ENCODE measurements around the gene SERINC4.

The SERINC4 gene

DNA sequence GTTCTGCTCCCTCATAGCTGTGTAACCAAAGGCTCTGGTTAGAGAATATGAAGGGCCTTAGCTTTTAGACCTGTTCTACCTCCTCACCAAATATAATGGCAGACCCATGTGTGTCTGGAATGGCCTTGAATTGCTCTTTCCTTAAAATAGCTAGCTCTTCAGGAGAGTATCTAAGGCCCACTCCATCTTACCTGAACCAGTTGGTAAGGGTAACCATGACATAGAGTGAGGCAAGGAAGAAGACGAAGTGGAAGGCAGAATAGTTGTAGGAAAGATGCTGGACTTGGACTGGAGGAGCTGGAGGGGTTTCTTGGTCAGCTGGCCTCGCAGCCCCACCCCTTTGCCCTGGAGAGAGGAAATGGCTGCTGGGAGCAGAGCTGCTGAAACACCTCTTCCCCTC is 4.8 kb downstream of the SERINC4 start:
- Histone ChIP-seq H3K14ac (ENCODE audit: low read length) (no peak overlapping the region), H3K9me3 (replicated peaks in 1 of 2; ENCODE audit: control insufficient read depth in 2 of 2, insufficient read depth in 1 of 2, low read depth in 1 of 2, low read length in 2 of 2) (no peaks in the 10 kb centered on the region), H2AFZ (ENCODE audit: low read length) (no peak overlapping the region), H3K79me1 (ENCODE audit: low read depth, low read length) (peaks cover 3% of the 10 kb centered on the region), H3K27ac (replicated peaks; ENCODE audit: low read length) (no peak overlapping the region), H3K27me3 (ENCODE audit: control insufficient read depth in 3 of 3, insufficient read depth in 3 of 3, low read depth in 1 of 3, low read length in 3 of 3) (no peaks in the 10 kb centered on the region), H3K9ac (ENCODE audit: low read depth, low read length, poor library complexity) (no peak overlapping the region), H3K4me2 (ENCODE audit: insufficient read depth, low read length, poor library complexity, severe bottlenecking) (no peak overlapping the region), H3K23ac (ENCODE audit: low read depth, low read length, poor library complexity) (no peak overlapping the region), H3K18ac (ENCODE audit: low read length) (no peak overlapping the region), H3K4ac (ENCODE audit: low read length) (no peak overlapping the region), H4K8ac (ENCODE audit: low read depth, low read length) (no peak overlapping the region), H3K36me3 (replicated peaks in 1 of 2; ENCODE audit: control insufficient read depth in 2 of 2, insufficient read depth in 2 of 2, low read length in 2 of 2) (peaks cover 38 to 68% of the 10 kb centered on the region in 2 donors), H3K4me3 (ENCODE audit: low read length in 2 of 2) (no peak overlapping the region), H2BK120ac (ENCODE audit: low read depth, low read length) (no peak overlapping the region), H2AK5ac (ENCODE audit: low read depth, low read length) (no peak overlapping the region), H2BK12ac (ENCODE audit: low read length) (no peak overlapping the region), H2BK15ac (ENCODE audit: low read length) (no peak overlapping the region), H2BK5ac (ENCODE audit: low read length) (no peak overlapping the region), H3K4me1 (ENCODE audit: control insufficient read depth in 2 of 2, insufficient read depth in 1 of 2, low read depth in 1 of 2, low read length in 2 of 2) (peaks cover 14 to 15% of the 10 kb centered on the region in 2 donors), H4K91ac (ENCODE audit: low read depth, low read length, poor library complexity) (no peak overlapping the region)
- no peak for DNase-seq (ENCODE audit: low spot score)
- no CpG with 5 or more reads among the region's 2 CpGs for WGBS, 2 donors (ENCODE audit: extremely low coverage in 2 of 2, insufficient read length in 2 of 2, insufficient replicate concordance in 1 of 2)

GRCh38 chr15:43794269-43795037 is 5.6 kb downstream of the SERINC4 start:
- no peak overlapping the region for H4K8ac ChIP-seq (ENCODE audit: low read depth, low read length)
- H3K4me1 ChIP-seq (ENCODE audit: control insufficient read depth in 2 of 2, insufficient read depth in 1 of 2, low read depth in 1 of 2, low read length in 2 of 2), result peaks cover 9 to 10% of the 10 kb centered on the region in 2 donors
- H2BK15ac ChIP-seq (ENCODE audit: low read length), result no peak overlapping the region
- H2BK120ac ChIP-seq (ENCODE audit: low read depth, low read length), result no peak overlapping the region
- no peaks in the 10 kb centered on the region for H3K9me3 ChIP-seq (replicated peaks in 1 of 2; ENCODE audit: control insufficient read depth in 2 of 2, insufficient read depth in 1 of 2, low read depth in 1 of 2, low read length in 2 of 2)
- no peak overlapping the region for H3K4ac ChIP-seq (ENCODE audit: low read length)
- no peak overlapping the region for H2AK5ac ChIP-seq (ENCODE audit: low read depth, low read length)
- no CpG with 5 or more reads among the region's 9 CpGs for WGBS, 2 donors (ENCODE audit: extremely low coverage in 2 of 2, insufficient read length in 2 of 2, insufficient replicate concordance in 1 of 2)
- DNase-seq (ENCODE audit: low spot score), result no peak
- H3K4me3 ChIP-seq (ENCODE audit: low read length in 2 of 2), result peak overlapping the region in 1 of 2 donors; percentile 5
- H3K27ac ChIP-seq (replicated peaks; ENCODE audit: low read length), result no peak overlapping the region
- H2AFZ ChIP-seq (ENCODE audit: low read length), result no peak overlapping the region
- H3K18ac ChIP-seq (ENCODE audit: low read length), result no peak overlapping the region
- H3K9ac ChIP-seq (ENCODE audit: low read depth, low read length, poor library complexity), result no peak overlapping the region
- no peak overlapping the region for H2BK5ac ChIP-seq (ENCODE audit: low read length)
- no peak overlapping the region for H3K14ac ChIP-seq (ENCODE audit: low read length)
- H2BK12ac ChIP-seq (ENCODE audit: low read length), result no peak overlapping the region
- peaks cover 33 to 60% of the 10 kb centered on the region in 2 donors for H3K36me3 ChIP-seq (replicated peaks in 1 of 2; ENCODE audit: control insufficient read depth in 2 of 2, insufficient read depth in 2 of 2, low read length in 2 of 2)
- H4K91ac ChIP-seq (ENCODE audit: low read depth, low read length, poor library complexity), result no peak overlapping the region
- H3K79me1 ChIP-seq (ENCODE audit: low read depth, low read length), result peaks cover 3% of the 10 kb centered on the region
- H3K23ac ChIP-seq (ENCODE audit: low read depth, low read length, poor library complexity), result no peak overlapping the region
- H3K4me2 ChIP-seq (ENCODE audit: insufficient read depth, low read length, poor library complexity, severe bottlenecking), result no peak overlapping the region
- no peaks in the 10 kb centered on the region for H3K27me3 ChIP-seq (ENCODE audit: control insufficient read depth in 3 of 3, insufficient read depth in 3 of 3, low read depth in 1 of 3, low read length in 3 of 3)

DNA sequence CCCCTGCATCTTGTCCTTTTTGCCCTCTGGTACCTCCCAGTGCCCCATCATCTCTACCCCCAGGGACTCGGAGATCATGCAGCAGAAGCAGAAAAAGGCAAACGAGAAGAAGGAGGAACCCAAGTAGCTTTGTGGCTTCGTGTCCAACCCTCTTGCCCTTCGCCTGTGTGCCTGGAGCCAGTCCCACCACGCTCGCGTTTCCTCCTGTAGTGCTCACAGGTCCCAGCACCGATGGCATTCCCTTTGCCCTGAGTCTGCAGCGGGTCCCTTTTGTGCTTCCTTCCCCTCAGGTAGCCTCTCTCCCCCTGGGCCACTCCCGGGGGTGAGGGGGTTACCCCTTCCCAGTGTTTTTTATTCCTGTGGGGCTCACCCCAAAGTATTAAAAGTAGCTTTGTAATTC is 6.4 kb downstream of the SERINC4 start:
- Histone ChIP-seq H3K79me1 (ENCODE audit: low read depth, low read length) (peaks cover 3% of the 10 kb centered on the region), H2BK5ac (ENCODE audit: low read length) (no peak overlapping the region), H2BK15ac (ENCODE audit: low read length) (no peak overlapping the region), H2AK5ac (ENCODE audit: low read depth, low read length) (no peak overlapping the region), H3K4me3 (ENCODE audit: low read length in 2 of 2) (peak overlapping the region; percentile 94 to 95), H2BK12ac (ENCODE audit: low read length) (no peak overlapping the region), H3K27me3 (ENCODE audit: control insufficient read depth in 3 of 3, insufficient read depth in 3 of 3, low read depth in 1 of 3, low read length in 3 of 3) (no peaks in the 10 kb centered on the region), H4K91ac (ENCODE audit: low read depth, low read length, poor library complexity) (no peak overlapping the region), H3K4me1 (ENCODE audit: control insufficient read depth in 2 of 2, insufficient read depth in 1 of 2, low read depth in 1 of 2, low read length in 2 of 2) (peaks cover 9 to 10% of the 10 kb centered on the region in 2 donors), H3K14ac (ENCODE audit: low read length) (no peak overlapping the region), H3K23ac (ENCODE audit: low read depth, low read length, poor library complexity) (no peak overlapping the region), H3K18ac (ENCODE audit: low read length) (no peak overlapping the region), H3K9me3 (replicated peaks in 1 of 2; ENCODE audit: control insufficient read depth in 2 of 2, insufficient read depth in 1 of 2, low read depth in 1 of 2, low read length in 2 of 2) (no peaks in the 10 kb centered on the region), H3K4me2 (ENCODE audit: insufficient read depth, low read length, poor library complexity, severe bottlenecking) (no peak overlapping the region), H4K8ac (ENCODE audit: low read depth, low read length) (no peak overlapping the region), H3K27ac (replicated peaks; ENCODE audit: low read length) (no peak overlapping the region), H3K36me3 (replicated peaks in 1 of 2; ENCODE audit: control insufficient read depth in 2 of 2, insufficient read depth in 2 of 2, low read length in 2 of 2) (peaks cover 30 to 52% of the 10 kb centered on the region in 2 donors), H2BK120ac (ENCODE audit: low read depth, low read length) (no peak overlapping the region), H3K9ac (ENCODE audit: low read depth, low read length, poor library complexity) (peak overlapping the region; percentile 14), H3K4ac (ENCODE audit: low read length) (no peak overlapping the region), H2AFZ (ENCODE audit: low read length) (no peak overlapping the region)
- no CpG with 5 or more reads among the region's 10 CpGs for WGBS, 2 donors (ENCODE audit: extremely low coverage in 2 of 2, insufficient read length in 2 of 2, insufficient replicate concordance in 1 of 2)
- no peak for DNase-seq (ENCODE audit: low spot score)

DNA sequence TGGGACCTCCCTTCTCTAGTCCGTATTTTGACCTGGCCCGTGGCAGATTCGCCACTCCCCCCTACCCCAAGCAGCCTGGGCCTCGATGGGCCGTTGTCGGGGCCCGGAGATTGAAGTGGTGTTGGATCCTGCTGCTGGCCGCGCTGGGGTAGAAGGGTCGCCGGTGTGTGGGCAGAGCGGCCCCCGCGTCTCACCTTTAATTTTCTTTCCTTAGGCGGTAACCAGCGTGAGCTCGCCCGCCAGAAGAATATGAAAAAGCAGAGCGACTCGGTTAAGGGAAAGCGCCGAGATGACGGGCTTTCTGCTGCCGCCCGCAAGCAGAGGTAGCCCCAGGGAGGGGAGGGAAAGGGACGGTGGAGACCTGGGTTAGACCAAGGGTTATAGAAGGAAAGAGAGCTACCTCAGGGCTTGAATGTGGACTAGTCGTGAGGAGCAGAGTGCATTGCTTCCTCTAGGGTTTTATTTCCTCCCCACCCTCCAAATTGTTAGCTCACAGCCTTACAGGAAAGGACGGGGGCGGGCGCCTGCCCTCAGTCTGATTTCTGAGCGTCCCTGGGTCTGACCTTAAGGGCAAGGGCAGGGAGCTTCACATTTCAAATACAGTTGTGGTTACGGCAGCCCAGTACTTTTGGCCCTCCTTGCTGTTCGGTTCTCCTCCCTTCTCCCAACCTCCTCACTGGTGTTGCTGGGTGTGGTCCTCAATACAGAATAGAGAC is 7.1 kb downstream of the SERINC4 start:
- H4K91ac ChIP-seq (ENCODE audit: low read depth, low read length, poor library complexity), result no peak overlapping the region
- peak overlapping the region; percentile 81 for H2AK5ac ChIP-seq (ENCODE audit: low read depth, low read length)
- H2BK12ac ChIP-seq (ENCODE audit: low read length), result no peak overlapping the region
- H2BK15ac ChIP-seq (ENCODE audit: low read length), result no peak overlapping the region
- H2AFZ ChIP-seq (ENCODE audit: low read length), result peak overlapping the region; percentile 89
- peak overlapping the region; percentile 13 for H3K4ac ChIP-seq (ENCODE audit: low read length)
- no peaks in the 10 kb centered on the region for H3K9me3 ChIP-seq (replicated peaks in 1 of 2; ENCODE audit: control insufficient read depth in 2 of 2, insufficient read depth in 1 of 2, low read depth in 1 of 2, low read length in 2 of 2)
- H3K4me3 ChIP-seq (ENCODE audit: low read length in 2 of 2), result peak overlapping the region; percentile 94 to 95
- peak overlapping the region; percentile 92 for H3K18ac ChIP-seq (ENCODE audit: low read length)
- no peak overlapping the region for H4K8ac ChIP-seq (ENCODE audit: low read depth, low read length)
- no peaks in the 10 kb centered on the region for H3K27me3 ChIP-seq (ENCODE audit: control insufficient read depth in 3 of 3, insufficient read depth in 3 of 3, low read depth in 1 of 3, low read length in 3 of 3)
- peak overlapping the region; percentile 95 for H2BK5ac ChIP-seq (ENCODE audit: low read length)
- peak; percentile 12 for DNase-seq (ENCODE audit: low spot score)
- H3K9ac ChIP-seq (ENCODE audit: low read depth, low read length, poor library complexity), result peak overlapping the region; percentile 97
- peak overlapping the region; percentile 72 for H3K4me2 ChIP-seq (ENCODE audit: insufficient read depth, low read length, poor library complexity, severe bottlenecking)
- WGBS, 2 donors (ENCODE audit: extremely low coverage in 2 of 2, insufficient read length in 2 of 2, insufficient replicate concordance in 1 of 2), result no CpG with 5 or more reads among the region's 33 CpGs
- H2BK120ac ChIP-seq (ENCODE audit: low read depth, low read length), result no peak overlapping the region
- H3K27ac ChIP-seq (replicated peaks; ENCODE audit: low read length), result peak overlapping the region; percentile 55
- H3K4me1 ChIP-seq (ENCODE audit: control insufficient read depth in 2 of 2, insufficient read depth in 1 of 2, low read depth in 1 of 2, low read length in 2 of 2), result peaks cover 9 to 10% of the 10 kb centered on the region in 2 donors
- peak overlapping the region; percentile 1 for H3K23ac ChIP-seq (ENCODE audit: low read depth, low read length, poor library complexity)
- peak overlapping the region; percentile 97 for H3K14ac ChIP-seq (ENCODE audit: low read length)
- H3K79me1 ChIP-seq (ENCODE audit: low read depth, low read length), result peaks cover 3% of the 10 kb centered on the region
- peaks cover 30 to 47% of the 10 kb centered on the region in 2 donors for H3K36me3 ChIP-seq (replicated peaks in 1 of 2; ENCODE audit: control insufficient read depth in 2 of 2, insufficient read depth in 2 of 2, low read length in 2 of 2)

Measured in neuronal stem cell (in vitro differentiated cells).